Retina (tissue), 1 donor: ENCODE results near the gene MSGN1.
"Not testable (repeated sequence)": the region's sequence is repeated elsewhere in the genome, so short reads cannot be mapped to it uniquely, and the experiment has no call there.

Source experiments
- DNase-seq: peaks from one replicate; pipeline ENCODE4 v3.0.0-alpha.2; 2016

Gene MSGN1

DNA sequence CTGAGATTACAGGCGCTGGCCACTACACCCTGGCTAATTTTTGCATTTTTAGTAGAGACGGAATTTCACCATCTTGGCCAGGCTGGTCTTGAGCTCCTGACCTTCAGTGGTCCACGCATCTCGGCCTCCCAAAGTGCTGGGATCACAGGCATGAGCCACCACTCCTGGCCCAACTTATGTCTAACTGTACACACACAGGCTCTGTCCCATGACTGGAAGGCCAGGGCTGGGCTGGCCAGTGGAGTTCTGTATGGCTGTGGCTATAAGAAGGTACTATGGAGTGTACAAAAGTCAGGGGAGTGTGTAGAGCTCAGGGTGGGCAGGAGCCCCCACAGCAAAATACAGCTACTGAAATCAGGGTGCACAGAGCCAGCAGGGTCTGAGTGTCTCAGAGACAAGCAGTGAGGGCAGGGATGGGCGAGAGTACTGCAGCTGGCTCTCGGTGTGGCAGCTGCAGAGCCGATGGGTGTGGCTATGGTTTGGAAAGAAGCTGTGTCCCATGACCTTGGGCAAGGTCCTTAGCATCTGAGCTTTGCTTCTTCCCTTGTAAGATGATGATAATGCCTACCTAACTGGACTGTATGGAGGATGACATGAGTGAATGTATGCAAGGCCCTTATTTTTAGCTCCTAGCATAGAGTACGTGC lies 10.4 kb upstream of the MSGN1 start:
- DNase-seq, result no peak

DNA sequence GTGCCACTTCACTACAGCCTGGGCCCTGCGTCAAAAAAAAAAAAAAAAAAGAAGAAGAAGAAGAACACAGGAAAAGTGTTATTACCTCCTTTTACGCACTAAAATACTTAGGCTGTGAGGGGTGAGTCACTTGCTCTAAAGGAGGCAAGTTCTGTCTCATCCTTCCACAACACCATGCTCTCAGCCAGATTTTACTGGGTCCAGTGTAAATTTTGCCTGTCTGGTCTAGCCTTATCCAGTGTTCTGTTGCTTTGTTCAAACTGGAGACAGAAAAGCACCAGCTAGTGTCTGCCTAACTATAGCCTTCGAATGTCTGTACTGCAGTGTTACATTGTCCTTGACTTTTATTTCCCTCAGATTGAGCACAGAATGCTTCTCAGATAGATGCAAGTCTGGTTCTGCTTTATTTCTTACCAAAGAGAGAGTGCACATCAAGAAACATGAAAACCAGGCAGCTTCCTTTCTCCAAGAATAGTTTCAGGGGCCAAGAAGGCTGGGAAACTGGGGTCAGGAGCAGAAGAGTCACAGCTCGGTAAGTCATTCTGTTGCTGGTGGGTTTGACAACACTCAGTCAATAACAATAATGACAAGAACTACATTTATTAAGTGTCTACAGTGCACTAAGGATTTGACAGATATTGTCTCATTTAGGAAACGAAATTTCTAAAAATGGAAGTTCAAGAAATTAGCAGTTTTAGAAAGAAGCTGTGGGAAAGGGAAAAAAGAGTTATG lies 3.1 kb upstream of the MSGN1 start:
- no peak for DNase-seq

DNA sequence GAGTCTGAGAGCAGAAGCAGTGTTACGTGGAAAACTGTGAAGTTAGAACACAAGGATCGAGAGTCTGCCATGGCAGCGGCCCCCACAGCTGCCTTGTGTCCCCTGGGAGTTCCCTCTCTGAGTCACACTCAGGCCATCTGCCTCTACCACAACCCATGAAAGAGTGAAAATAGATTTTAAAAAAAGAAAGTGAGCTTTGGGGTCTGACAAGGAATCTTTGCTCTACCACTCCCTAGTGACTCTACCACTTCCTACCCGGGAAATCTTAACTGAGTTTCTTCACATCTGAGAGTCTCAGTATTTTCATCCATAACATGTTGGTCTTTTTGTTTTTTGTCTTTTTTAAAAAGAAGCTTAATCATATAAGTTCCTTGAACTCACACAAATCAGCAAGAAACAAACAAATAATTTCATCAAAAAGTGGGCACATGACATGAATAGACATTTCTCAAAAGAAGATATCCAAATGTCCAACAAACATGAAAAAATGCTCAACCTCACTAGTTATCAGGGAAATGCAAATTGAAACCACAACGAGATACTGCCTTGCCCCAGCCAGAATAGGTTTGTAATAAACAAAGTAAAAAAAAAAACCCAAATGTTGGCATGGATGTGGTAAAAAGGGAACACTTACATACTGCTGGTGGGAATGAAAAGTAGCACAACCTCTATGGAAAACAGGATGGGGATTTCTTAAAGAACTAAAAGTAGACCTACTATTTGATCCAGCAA lies 2.4 kb upstream of the MSGN1 start:
- DNase-seq, result no peak

DNA sequence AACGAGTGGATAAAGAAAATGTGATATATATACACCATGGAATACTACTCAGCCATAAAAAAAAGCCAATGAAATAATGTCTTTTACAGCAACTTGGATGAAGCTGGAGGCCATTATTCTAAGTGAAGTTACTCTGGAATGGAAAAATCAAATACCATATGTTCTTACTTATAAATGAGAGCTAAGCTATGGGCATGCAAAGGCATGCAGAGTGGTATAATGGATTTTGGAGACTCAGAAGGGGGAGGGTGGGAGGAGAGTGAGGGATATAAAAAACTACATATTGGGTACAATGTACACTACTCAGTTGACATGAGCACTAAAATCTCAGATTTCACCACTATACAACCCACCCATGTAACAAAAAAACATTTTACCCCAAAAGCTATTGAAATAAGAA lies 1.7 kb upstream of the MSGN1 start:
- no peak for DNase-seq

DNA sequence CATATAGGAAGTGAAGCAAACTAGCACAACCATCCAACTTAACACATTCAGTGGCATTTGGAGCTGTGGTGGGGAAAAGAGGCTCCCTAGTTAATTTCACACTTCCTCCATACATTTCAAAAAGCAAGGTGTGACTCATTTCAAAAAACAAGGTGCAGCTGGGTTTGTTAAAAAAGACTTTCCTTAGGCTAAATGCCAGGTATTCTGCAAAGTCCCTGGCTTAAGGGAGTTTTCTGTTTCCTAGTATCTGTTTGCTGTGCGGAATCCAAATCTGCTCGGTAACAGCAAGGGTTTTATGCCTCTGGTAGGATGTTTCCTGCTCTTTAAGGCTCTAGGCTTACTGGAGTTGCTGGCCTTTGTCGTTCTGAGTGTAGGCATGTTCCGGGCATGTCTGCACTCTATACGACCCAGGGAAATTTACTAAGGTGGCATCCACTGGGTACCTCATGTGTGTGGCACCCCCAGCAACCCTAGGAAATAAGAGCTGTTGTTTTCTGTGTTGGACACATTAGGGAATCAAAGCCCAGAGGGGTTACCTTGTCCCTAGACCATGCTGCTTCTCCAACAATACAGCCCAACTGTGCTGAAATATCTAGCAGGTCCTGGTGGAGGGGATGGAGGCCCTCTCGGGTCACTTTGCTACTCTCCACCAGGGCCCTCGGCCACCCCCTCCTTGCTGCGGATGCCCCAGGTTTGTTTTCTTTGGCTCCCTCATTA lies 634 bp upstream of the MSGN1 start:
- no peak for DNase-seq

DNA sequence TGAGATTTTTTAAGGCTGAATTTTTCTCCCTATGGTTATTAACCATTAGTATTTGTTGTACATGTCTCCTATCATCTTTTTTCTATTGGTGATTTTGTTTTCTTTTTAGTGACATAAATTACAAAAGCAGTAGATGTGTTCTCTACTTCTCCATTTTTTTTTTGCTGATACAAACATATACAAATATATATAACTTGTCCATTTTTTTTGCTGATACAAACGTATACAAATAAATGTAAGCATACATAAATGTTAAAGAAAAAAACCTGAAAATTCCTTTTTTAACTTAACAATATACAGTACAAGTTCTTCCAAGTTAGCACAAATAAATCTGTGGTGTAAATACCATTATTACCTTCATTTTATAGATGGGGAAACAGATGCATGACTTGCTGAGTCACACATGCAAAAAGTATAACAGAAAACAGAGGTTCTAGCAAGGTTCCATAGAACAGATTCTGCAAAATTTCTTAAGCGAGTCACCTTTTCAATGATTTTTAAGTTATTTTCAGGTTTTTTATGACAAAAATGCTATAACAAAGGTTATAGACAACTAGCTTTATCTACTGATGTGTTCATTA lies 2.1 kb downstream of the MSGN1 start:
- DNase-seq, result no peak

DNA sequence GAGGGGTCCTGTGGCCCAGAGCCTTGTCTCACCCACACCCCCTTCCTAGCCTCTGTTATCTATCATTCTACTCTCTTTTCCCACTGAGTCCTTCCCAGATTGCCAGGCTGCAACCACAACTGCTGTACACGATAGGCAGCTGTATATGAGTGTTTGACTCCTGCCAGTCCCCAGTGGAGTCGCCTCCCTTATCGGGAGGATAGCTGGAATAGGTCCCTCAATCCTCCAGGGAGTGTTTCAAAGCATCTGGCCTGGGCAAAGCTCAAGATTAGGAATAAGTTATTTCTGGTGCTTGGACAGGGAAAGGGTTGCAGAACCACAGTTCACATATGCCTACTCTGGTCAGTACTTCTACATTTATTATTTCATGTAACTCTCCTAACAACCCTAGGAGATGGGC lies 4.8 kb downstream of the MSGN1 start:
- no peak for DNase-seq

DNA sequence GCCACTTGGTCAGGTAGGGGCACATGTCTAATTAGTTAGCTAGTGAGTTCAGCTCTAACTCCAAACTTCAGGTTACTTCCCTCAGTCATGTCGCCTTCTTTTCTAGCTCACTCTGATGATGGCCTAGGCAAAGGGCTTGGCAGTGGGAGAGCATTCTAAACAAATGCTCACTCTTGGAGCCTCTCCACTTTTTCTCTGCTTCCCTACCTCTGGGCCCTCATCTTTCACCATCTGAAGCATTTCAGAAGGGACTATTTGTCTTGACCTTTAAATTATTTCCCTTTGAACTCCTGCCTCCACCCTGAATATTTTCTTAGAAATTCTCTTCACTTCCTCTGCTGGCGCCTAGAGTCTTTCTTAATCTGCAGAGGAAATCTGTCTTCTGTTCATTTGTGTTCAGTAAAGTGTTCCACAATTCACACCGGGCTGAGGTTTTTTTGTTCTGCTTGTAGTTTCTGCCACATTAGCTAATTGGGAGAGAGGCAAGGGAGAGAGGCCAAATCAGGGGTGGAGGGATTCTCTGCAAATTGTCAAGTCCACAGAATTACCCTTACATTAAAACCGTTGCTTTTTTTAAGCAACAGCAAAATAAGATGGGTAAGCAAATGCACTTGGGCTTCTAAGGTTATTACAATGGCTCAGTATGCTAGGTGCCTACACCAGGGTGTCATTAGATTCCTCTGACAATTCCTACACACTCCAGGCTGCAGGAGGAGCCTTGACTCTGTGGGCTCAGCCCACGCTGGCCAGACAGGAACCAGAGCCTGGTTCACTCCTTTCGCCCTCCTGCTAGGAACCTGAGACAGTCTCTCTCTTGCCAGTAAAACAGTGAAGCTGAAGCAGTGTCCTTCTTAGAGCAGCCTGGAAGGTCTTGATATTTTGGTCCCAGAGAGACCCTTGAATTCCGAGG lies 5.5 kb downstream of the MSGN1 start:
- peak; percentile 61 for DNase-seq

DNA sequence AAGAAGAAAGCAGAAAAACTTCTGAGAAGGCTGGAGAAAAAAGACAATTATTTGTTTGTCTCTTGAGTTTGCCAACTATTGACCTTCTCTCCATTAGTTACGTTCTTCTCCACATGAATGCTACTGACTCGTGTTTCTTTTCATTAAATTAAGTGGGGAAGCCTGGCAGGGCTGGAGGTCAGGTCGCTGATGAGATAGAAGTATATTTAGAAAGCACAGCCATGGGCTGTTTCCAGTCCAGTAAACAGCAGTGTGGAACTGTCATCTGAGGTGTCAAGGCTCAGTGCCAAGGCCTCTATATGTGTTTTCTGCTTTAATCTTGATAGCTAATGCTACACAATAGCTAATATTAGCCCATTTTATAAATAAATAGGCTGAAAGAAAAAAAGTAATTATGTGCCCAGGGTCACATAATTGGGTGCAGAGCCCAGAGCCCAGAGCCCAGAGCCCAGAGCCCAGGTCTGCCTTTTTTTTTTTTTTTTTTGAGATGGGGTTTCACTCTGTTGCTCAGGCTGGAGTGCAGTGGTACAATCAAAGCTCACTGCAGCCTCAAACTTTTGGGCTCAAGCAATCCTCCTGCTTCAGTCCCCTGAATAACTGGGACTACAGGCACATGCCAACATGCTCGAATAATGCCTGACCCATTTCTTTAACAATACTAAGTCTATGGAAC lies 6.3 kb downstream of the MSGN1 start:
- peak; percentile 56 for DNase-seq

DNA sequence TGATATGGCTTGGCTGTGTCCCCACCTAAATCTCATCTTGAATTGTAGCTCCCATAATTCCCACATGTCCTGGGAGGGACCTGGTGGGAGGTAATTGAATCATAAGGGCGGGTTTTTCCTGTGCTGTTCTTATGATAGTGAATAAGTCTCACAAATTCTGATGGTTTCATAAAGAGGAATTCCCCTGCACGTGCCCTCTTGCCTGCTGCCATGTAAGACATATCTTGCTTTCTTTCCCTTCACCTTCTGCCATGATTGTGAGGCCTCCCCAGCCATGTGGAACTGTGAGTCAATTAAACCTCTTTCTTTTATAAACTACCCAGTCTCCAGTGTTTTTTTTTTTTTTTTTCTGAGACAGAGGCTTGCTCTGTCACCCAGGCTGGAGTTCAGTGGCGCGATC lies 7.4 kb downstream of the MSGN1 start:
- not testable (repeated sequence) for DNase-seq

DNA sequence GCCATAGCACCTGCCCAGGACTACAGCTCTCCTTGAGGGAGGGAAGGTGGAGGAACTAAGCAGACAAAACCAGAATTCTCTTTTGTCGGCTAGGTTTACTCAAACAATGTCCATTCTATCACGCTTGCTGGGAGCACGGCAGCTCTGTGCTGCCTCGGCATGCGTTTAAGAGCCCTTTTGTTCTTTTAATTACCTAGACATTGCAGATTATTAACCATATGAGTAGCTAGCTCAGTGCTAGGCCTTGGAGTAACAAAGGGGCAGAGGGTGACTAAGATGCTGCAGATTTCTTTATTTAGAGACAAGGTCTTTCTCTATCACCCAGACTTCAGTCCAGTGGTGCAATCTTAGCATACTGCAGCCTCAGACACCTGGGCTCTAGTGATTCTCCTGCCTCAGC lies 11.1 kb downstream of the MSGN1 start:
- DNase-seq, result peak; percentile 18

DNA sequence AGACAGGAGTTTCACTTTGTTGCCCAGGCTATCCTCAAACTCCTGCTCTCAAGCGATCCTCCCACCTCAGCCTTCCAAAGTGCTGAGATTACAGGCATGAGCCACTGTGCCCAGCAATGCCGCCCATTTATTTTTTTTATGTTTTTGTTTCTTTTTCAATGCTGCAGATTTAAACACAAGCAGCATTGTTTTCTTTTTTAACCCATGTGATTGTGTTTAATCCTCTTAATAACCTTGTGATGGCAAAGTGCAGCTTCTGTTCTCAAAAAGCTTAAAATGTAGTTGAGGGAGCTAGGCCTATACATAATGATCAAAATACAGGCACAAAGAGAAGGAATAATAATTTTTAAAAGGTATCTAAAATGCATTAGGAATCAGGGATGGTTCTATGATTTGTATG lies 11.5 kb downstream of the MSGN1 start:
- DNase-seq, result no peak

DNA sequence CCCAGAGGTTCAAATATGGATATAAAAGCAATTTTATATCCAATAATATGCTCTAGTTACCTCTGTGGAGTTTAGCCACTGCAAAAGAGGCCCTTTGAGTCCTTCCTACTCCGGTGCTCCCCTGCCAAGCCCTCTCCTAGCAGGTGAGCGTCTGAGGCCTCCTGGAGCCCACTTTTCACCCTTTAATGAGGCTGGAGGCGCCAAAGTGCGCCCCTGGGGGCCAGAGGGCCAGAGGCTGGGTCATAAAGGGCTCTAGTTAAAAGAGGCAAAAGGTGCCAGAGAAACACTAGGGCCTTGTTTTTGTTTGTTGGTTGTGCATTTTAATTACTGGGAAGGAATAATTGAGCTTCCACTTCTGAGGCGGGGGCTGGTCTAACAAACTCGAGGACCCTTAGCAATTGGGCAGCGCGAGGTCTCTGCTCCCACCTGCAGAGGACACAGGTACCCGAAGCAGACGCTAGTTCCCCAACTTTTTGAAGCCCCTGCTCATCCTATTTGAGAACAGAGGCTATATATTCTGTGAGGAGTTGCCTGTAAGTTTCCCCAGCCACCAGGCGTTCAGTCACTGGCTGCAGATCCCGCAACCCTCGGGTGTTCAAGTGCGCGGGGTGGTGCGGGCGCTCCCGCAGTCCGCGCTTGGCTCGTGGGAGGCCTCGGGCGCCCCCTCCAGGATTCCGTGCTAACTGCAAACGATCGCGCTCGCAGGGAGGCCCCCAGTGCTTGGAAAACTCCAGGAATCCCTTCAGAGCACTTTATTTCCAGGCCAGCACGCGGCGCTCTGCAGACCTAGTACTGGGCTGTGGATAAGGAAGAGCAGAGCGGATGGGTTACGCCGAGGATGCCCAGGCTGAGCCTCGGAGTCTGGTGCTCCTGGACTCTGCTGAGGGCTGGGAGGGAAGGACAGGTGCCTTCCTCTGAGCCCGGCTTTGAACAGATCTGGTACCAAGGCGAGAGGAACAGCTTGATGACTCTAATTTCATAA lies 14.1 kb downstream of the MSGN1 start:
- peak; percentile 91 for DNase-seq

DNA sequence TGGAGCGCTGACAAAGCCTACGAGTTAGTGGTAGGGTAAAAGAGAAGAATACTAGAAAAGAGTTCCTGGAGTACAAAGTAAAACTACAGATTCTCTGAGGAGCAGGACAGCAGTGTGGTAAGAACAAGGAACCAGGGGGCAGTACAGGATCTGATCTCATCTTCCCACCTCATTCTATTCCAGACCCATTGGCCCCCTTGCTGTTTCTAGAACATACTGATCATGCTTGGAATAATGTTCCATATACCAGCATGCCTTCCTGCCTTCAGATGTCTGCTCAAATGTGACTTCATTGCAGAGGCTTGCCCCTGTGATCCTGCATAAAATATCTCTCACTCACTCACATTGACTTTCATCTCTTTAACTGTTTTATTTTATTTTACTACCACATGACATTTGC lies 19.3 kb downstream of the MSGN1 start:
- DNase-seq, result no peak

DNA sequence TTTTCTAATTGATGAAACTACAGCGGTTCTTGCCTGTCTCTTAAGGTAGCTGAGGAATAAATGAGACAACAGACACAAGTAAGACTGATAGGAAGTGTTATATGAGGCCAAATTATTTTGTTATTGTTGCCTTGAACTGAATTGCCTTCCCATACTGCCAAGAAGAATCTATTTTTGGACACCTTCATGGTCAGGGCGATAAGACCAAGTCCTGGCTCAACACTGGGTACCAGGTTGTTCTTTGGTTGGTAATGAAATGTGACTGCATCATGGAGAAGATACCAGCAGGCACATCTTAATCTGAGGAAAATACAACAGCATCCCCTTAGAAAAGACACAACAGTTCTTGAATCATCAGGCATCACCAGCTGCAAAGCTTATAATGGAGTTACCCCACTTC lies 23.7 kb downstream of the MSGN1 start:
- DNase-seq, result no peak

DNA sequence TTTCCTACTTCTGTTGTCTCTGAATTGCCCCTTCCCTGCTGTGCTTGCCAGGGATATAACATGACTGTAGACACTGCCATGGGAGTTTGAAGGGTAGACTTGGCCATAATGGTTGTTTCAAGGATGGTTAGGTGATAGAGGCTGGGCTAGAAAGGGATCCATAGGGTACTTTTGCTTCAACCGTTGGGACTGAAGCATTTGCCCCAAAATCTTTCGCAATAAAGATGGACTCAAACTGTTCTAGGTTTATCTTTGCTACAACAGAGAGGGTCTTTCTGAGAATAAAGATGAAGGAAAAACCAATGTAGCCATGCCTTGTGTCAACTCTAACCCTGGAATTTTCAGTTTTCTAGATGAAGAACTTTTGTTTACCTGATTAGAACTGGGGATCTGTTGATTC lies 27.2 kb downstream of the MSGN1 start:
- no peak for DNase-seq

DNA sequence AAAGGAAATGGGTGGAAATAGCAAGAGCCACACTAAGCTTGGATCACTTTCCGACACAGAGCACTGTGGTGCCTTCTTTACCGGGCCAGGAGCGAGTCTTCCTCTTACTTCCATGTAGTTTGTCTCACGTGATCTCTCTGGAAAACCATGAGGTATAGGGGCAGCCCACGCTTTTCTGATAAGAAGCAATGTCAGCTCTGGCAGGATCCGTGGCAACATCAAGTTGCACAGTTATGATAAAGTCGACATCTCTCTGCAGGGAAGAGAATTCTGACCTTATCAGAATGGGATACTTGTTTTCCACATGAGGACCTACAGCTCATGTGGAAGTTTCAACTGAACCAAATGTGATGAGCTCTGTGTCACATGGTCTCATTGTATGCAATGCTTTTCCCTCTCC lies 29.5 kb downstream of the MSGN1 start:
- DNase-seq, result no peak

DNA sequence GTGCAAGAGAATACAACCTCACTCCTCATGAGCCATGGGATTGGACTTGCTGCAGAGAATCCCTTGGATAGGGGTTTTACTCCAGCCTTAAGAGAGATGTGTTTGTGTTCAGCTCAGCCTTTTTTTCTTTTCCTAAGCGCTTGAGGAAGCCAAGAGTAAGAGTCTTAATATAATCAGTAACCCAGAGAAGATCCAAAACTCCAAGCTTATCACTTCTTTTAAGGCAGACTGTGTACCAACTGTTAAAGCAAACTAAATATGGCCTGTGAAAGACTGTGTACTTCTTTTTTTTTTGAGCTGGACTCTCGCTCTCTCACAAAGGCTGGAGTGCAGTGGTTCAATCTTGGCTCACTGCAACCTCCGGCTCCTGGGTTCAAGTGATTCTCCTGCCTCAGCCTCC lies 30.4 kb downstream of the MSGN1 start:
- DNase-seq, result no peak

DNA sequence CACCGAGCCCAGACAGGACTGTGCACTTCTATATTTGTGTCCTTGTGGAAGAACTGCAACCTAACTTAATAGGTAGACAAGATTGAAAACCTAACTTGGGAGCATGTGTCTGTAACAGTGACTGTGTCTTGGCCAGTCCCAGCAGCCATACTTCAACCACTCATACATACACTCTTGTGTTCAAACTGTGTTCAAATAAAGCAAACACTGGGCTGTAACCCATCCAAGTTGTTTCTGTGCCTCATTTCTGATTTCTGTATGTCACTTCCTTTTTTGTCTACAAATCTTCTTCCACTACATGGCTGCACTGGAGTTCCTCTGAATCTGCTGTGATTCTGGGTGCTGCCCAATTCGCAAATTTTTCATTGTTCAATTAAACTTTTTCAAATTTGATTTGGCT lies 31.0 kb downstream of the MSGN1 start:
- DNase-seq, result no peak

DNA sequence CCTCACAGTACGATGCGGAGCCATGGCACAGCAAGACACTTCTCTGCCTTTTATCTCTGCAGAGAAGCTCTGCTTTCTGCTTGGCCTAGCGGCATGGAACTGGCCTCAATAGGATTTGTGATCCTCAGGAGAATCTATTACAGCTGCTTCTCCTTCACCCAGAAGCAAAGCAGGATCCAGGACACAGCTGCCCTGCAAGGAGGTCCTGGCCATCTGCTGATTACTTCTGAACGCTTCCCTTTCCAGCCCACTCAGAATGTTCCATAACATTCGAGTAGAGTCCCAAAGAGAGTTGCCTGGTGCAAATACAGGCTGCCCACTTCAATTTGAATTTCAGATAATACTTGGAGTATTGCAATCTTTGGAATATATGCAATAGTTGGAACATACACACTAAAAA lies 33.0 kb downstream of the MSGN1 start:
- peak; percentile 21 for DNase-seq
